Endothelial cell of umbilical vein (primary cell): ENCODE measurements around the gene BANK1. TPM values are rescaled to one million over a fixed set of nuclear protein-coding genes. Genes with fewer than 3 reads are reported as not detected.

Experiments used
- BruUV-seq: library from RNA; stranded (reverse); fragments of 400-500 nt; replicated peaks from 2 replicates; lab custom pipeline; 2021; lab: Mats Ljungman, UMichigan
- CTCF ChIA-PET: fragments of 300-600, 350-600 bp; sonication (Branson Sonifier 250); formaldehyde crosslinking; loops from one replicate; lab custom pipeline; 2021; ENCODE audit warnings: antibody characterized with exemption, inconsistent platforms; lab: Charles Lee
- POLR2A ChIA-PET: fragments of 300-600, 350-600 bp; sonication (Branson Sonifier 250); formaldehyde crosslinking; loops from one replicate; lab custom pipeline; 2021; ENCODE audit warnings: antibody characterized with exemption, inconsistent platforms; lab: Charles Lee
- DNase-seq: peaks from one replicate; pipeline ENCODE4 v3.0.0-alpha.2; 2011; ENCODE audit warnings: low read depth, low spot score
- FAIRE-seq: peaks from 2 replicates; lab custom pipeline; 2011; peaks lifted over from hg19 to GRCh38; lab: Jason Lieb, UNC
- H2AFZ ChIP-seq: 2 replicates; pipeline ENCODE4 v1.6.0; 2012; ENCODE audit warnings: low read depth, low read length, control low read depth, inconsistent platforms
- H3K27ac ChIP-seq: 2 replicates; pipeline ENCODE4 v1.5.1; 2011; ENCODE audit warnings: low read depth, mild to moderate bottlenecking, control low read depth, low read length, moderate library complexity; ENCODE audit not compliant: insufficient read depth
- H3K27me3 ChIP-seq, 2 experiments: 2 replicates each; pipeline versions ENCODE4 v1.6.0 to v1.6.1; 2011; ENCODE audit warnings: low read length in 2 of 2, mixed read lengths in 1 of 2; ENCODE audit not compliant: control insufficient read depth in 2 of 2, insufficient read depth in 2 of 2
- H3K36me3 ChIP-seq, 2 experiments: 2 replicates in 1 of 2; 3 replicates in 1 of 2; pipeline ENCODE4 v1.5.1; 2011; ENCODE audit warnings: low read length in 2 of 2, mild to moderate bottlenecking in 1 of 2, moderate library complexity in 1 of 2; ENCODE audit not compliant: control insufficient read depth in 2 of 2, insufficient read depth in 2 of 2; ENCODE audit errors: extremely low read depth in 1 of 2
- H3K4me1 ChIP-seq: 3 replicates; pipeline ENCODE4 v1.5.1; 2011; ENCODE audit warnings: mild to moderate bottlenecking, low read length; ENCODE audit not compliant: control insufficient read depth, insufficient read depth; ENCODE audit errors: extremely low read depth
- H3K4me2 ChIP-seq: 2 replicates; pipeline ENCODE4 v1.6.1; 2011; ENCODE audit warnings: low read length, control low read depth, mixed read lengths; ENCODE audit not compliant: insufficient read depth
- H3K4me3 ChIP-seq, 3 experiments: fragments of 200-600 bp in 1 of 3; sonication (generic), shearing (Covaris generic) in 1 of 3; replicated peaks in 1 of 3; 2 replicates each; pipeline ENCODE4 v1.5.1; 2011 to 2016; ENCODE audit warnings: control low read depth in 3 of 3, low read length in 3 of 3, mild to moderate bottlenecking in 2 of 3, inconsistent platforms in 1 of 3, low read depth in 1 of 3, moderate library complexity in 1 of 3; ENCODE audit not compliant: insufficient read depth in 1 of 3
- H3K79me2 ChIP-seq: 2 replicates; pipeline ENCODE4 v1.6.0; 2012; ENCODE audit warnings: low read length, inconsistent platforms; ENCODE audit not compliant: control insufficient read depth, insufficient read depth
- H3K9ac ChIP-seq: replicated peaks from 2 replicates; pipeline ENCODE3; 2011; ENCODE audit warnings: low read length, control low read depth; ENCODE audit not compliant: insufficient read depth; ENCODE audit errors: extremely low read depth
- H3K9me1 ChIP-seq: replicated peaks from 3 replicates; pipeline ENCODE4 v1.6.0; 2011; ENCODE audit warnings: mild to moderate bottlenecking, low read length; ENCODE audit not compliant: control insufficient read depth, insufficient read depth; ENCODE audit errors: extremely low read depth
- H3K9me3 ChIP-seq: replicated peaks from 2 replicates; pipeline ENCODE4 v1.5.1; 2012; ENCODE audit warnings: low read length, inconsistent platforms; ENCODE audit not compliant: control insufficient read depth, insufficient read depth
- H4K20me1 ChIP-seq: replicated peaks from 2 replicates; pipeline ENCODE3; 2011; ENCODE audit warnings: mild to moderate bottlenecking, low read length; ENCODE audit not compliant: control insufficient read depth, insufficient read depth; ENCODE audit errors: extremely low read depth
- EZH2 ChIP-seq: IDR thresholded peaks from 2 replicates; pipeline ENCODE4 v1.6.1; 2012; ENCODE audit warnings: borderline replicate concordance, low read depth, mild to moderate bottlenecking, moderate library complexity, low read length, inconsistent platforms; ENCODE audit not compliant: severe bottlenecking
- FOS ChIP-seq: IDR thresholded peaks from 2 replicates; pipeline ENCODE4 v1.6.1; 2011; ENCODE audit warnings: mild to moderate bottlenecking, low read length, moderate library complexity, borderline replicate concordance; ENCODE audit not compliant: insufficient read depth
- GATA2 ChIP-seq: IDR thresholded peaks from 2 replicates; pipeline ENCODE4 v1.7.0; 2011; ENCODE audit warnings: low read depth, mild to moderate bottlenecking, moderate library complexity, mixed read lengths, low read length; ENCODE audit not compliant: insufficient read length, insufficient read depth
- JUN ChIP-seq: IDR thresholded peaks from 2 replicates; pipeline ENCODE4 v1.6.1; 2011; ENCODE audit warnings: borderline replicate concordance, low read depth; ENCODE audit not compliant: insufficient read length, insufficient read depth
- MAX ChIP-seq: IDR thresholded peaks from 2 replicates; pipeline ENCODE4 v1.6.1; 2011; ENCODE audit not compliant: insufficient read depth, insufficient read length
- MYC ChIP-seq: IDR thresholded peaks from one replicate; pipeline ENCODE4 v1.6.1; 2011; ENCODE audit warnings: mild to moderate bottlenecking, low read depth, low read length
- POLR2A ChIP-seq: IDR thresholded peaks from 2 replicates; pipeline ENCODE4 v1.6.1; 2012; ENCODE audit warnings: low read depth, mild to moderate bottlenecking, control low read depth, low read length
- POLR2AphosphoS5 ChIP-seq: IDR thresholded peaks from 2 replicates; pipeline ENCODE4 v1.6.1; 2012; ENCODE audit warnings: low read depth, mild to moderate bottlenecking, control low read depth, low read length, moderate library complexity; ENCODE audit not compliant: insufficient read depth
- dilution Hi-C: fragments of 300-500 bp; cut with MboI; formaldehyde crosslinking; loops from one replicate; pipeline ENCODE4 v1.15.0; 2019; ENCODE audit warnings: low sequenced_read_pairs; ENCODE audit not compliant: extremely low pct_ligation_motif_present
- intact Hi-C: fragments of 100-400 bp; cut with micrococcal nuclease; formaldehyde crosslinking; loops from one replicate; pipeline ENCODE4 v1.10.0; 2022
- polyA plus RNA-seq, 4 experiments: library from polyadenylated mRNA; depleted of rRNA in 3 of 4; stranded (reverse) in 3 of 4; unstranded in 1 of 4; fragments of >200 nt; gene quantifications; 2 replicates each; pipeline versions ENCODE4 v1.2.1 to v1.2.3, GENCODE V29; 2011 to 2012; ENCODE audit warnings: missing spikeins in 1 of 4
- total RNA-seq: library from RNA; stranded (reverse); gene quantifications from 2 replicates; pipeline ENCODE4 v1.2.3, GENCODE V29; 2021
- TF ChIP-seq, protein P1 (sequence below), 2 donors: IDR thresholded peaks; 1 replicate in 1 of 2; 2 replicates in 1 of 2; pipeline ENCODE4 v1.5.1; 2011; ENCODE audit warnings: low read length in 2 of 2, mild to moderate bottlenecking in 2 of 2, moderate library complexity in 2 of 2, control low read depth in 1 of 2, inconsistent platforms in 1 of 2, low read depth in 1 of 2; ENCODE audit not compliant: insufficient read depth in 1 of 2; ENCODE audit errors: extremely low read depth in 1 of 2

BANK1 gene
- total and polyA plus RNA-seq, 2 donors (not counting 3 experiments of a cell fraction or from before 2014, with no cell fraction given), result 0.29 to 0.32 TPM

- no peaks in the 10 kb centered on the region for H3K9me3 ChIP-seq
- dilution Hi-C loops (no loop called here), intact Hi-C loops (no loop called here)
- H2AFZ ChIP-seq, result no peak overlapping the region
- no TSS peak for BruUV-seq
- no peak overlapping the region for H3K4me3 ChIP-seq
- CTCF ChIA-PET, result no interaction called here
- H3K4me2 ChIP-seq, result no peak overlapping the region
- H3K36me3 ChIP-seq, result no peaks in the 10 kb centered on the region
- H3K79me2 ChIP-seq, result no peaks in the 10 kb centered on the region
- H4K20me1 ChIP-seq, result no peaks in the 10 kb centered on the region
- DNase-seq (no peak), FAIRE-seq (no peak)
- no peaks in the 10 kb centered on the region for H3K9me1 ChIP-seq
- TF ChIP-seq MYC, result no peak
- TF ChIP-seq, protein P1, sequence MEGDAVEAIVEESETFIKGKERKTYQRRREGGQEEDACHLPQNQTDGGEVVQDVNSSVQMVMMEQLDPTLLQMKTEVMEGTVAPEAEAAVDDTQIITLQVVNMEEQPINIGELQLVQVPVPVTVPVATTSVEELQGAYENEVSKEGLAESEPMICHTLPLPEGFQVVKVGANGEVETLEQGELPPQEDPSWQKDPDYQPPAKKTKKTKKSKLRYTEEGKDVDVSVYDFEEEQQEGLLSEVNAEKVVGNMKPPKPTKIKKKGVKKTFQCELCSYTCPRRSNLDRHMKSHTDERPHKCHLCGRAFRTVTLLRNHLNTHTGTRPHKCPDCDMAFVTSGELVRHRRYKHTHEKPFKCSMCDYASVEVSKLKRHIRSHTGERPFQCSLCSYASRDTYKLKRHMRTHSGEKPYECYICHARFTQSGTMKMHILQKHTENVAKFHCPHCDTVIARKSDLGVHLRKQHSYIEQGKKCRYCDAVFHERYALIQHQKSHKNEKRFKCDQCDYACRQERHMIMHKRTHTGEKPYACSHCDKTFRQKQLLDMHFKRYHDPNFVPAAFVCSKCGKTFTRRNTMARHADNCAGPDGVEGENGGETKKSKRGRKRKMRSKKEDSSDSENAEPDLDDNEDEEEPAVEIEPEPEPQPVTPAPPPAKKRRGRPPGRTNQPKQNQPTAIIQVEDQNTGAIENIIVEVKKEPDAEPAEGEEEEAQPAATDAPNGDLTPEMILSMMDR (IDR thresholded peaks at IDR 0.05; ENCODE audit: extremely low read depth in 1 of 2, insufficient read depth in 1 of 2, low read depth in 1 of 2, low read length in 2 of 2), result no peak
- no peak for TF ChIP-seq POLR2A
- TF ChIP-seq FOS, result no peak
- TF ChIP-seq POLR2AphosphoS5, result no peak
- TF ChIP-seq JUN, result no peak
- TF ChIP-seq EZH2, result no peak
- no peak for TF ChIP-seq GATA2
- no peak for TF ChIP-seq MAX
- POLR2A ChIA-PET, result no interaction called here
- no peaks in the 10 kb centered on the region for H3K27me3 ChIP-seq
- no peak overlapping the region for H3K27ac ChIP-seq
- H3K4me1 ChIP-seq, result peaks cover 2% of the 10 kb centered on the region
- H3K9ac ChIP-seq, result no peak overlapping the region
These were observed 289.7 kb downstream of the BANK1 start for GRCh38 chr4:102080184-102080583.
